Peyer's patch (tissue), 4 donors: Measurements from ENCODE around the gene TSPAN7. TPM values are rescaled to one million over a fixed set of nuclear protein-coding genes. Genes with fewer than 3 reads are reported as not detected.

ENCODE experiments used
- DNase-seq, 3 donors: peaks; one replicate each; pipeline ENCODE4 v3.0.0-alpha.2; 2017 to 2019
- H3K27ac ChIP-seq, 4 donors: fragments of 200-600 bp; sonication (generic); one replicate each; pipeline ENCODE4 v1.5.1; 2016 to 2019
- H3K27me3 ChIP-seq, 2 donors: fragments of 200-600 bp; sonication (generic); one replicate each; pipeline ENCODE4 v1.5.1; 2019
- H3K36me3 ChIP-seq, 3 donors: fragments of 200-600 bp; sonication (generic); one replicate each; pipeline ENCODE4 v1.5.1; 2016 to 2019
- H3K4me1 ChIP-seq, 4 donors: fragments of 200-600 bp; sonication (generic); one replicate each; pipeline ENCODE4 v1.5.1; 2016 to 2019
- H3K4me3 ChIP-seq, 4 donors: fragments of 200-600 bp; sonication (generic); 1 replicate in 3 of 4; 2 replicates in 1 of 4; pipeline ENCODE4 v1.5.1; 2016 to 2019; ENCODE audit warnings: mild to moderate bottlenecking in 1 of 4
- H3K9me3 ChIP-seq, 4 donors: fragments of 200-600 bp; sonication (generic); one replicate each; pipeline ENCODE4 v1.5.1; 2016 to 2019; ENCODE audit warnings: mild to moderate bottlenecking in 1 of 4
- POLR2A ChIP-seq, 2 donors: fragments of 450-650 bp; IDR thresholded peaks; one replicate each; pipeline ENCODE4 v1.5.1; 2017; ENCODE audit warnings: antibody characterized with exemption in 2 of 2, mild to moderate bottlenecking in 2 of 2, moderate library complexity in 2 of 2
- total RNA-seq, 4 donors: library from RNA; depleted of rRNA; stranded (reverse); fragments of >200 nt; gene quantifications; one replicate each; pipeline ENCODE4 v1.1.0, GENCODE V29; 2016
- TF ChIP-seq, protein P1 (sequence below), 6 experiments: fragments of 450-650 bp in 4 of 6; fragments of 200-600 bp in 2 of 6; sonication (generic) in 1 of 6; IDR thresholded peaks; one replicate each; pipeline ENCODE4 v1.5.1; 2017 to 2019; ENCODE audit warnings: antibody characterized with exemption in 6 of 6, mild to moderate bottlenecking in 3 of 6, moderate library complexity in 1 of 6

The TSPAN7 gene
- total RNA-seq, 4 donors from 2014 or later: 13.2 to 74.8 (median 44.1) TPM

DNA sequence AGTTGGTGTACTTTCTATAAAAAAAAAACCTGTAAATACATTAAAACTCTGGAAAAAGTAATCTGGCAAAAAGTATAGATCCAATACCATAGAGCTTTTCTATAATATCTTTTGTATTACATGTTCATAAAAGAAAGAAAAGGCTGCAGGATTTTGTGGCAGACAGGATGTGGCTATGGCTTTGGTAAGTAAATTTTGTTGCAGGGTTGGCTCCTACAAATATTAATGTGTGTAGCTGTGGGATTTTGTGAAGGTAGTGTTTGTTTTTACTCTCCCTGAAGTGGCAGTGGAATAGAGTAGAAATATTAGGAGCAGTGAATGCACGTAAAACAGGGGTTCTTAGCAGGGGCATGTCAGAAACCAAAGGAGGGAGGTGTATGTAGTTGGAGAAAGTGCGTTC lies 84.8 kb downstream of the TSPAN7 start:
- H3K9me3 ChIP-seq: no peaks in the 10 kb centered on the region
- no peak for DNase-seq
- H3K27me3 ChIP-seq: no peaks in the 10 kb centered on the region
- H3K4me1 ChIP-seq: no peaks in the 10 kb centered on the region
- TF ChIP-seq, protein P1, sequence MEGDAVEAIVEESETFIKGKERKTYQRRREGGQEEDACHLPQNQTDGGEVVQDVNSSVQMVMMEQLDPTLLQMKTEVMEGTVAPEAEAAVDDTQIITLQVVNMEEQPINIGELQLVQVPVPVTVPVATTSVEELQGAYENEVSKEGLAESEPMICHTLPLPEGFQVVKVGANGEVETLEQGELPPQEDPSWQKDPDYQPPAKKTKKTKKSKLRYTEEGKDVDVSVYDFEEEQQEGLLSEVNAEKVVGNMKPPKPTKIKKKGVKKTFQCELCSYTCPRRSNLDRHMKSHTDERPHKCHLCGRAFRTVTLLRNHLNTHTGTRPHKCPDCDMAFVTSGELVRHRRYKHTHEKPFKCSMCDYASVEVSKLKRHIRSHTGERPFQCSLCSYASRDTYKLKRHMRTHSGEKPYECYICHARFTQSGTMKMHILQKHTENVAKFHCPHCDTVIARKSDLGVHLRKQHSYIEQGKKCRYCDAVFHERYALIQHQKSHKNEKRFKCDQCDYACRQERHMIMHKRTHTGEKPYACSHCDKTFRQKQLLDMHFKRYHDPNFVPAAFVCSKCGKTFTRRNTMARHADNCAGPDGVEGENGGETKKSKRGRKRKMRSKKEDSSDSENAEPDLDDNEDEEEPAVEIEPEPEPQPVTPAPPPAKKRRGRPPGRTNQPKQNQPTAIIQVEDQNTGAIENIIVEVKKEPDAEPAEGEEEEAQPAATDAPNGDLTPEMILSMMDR (IDR thresholded peaks at IDR 0.05): no peak
- TF ChIP-seq POLR2A (IDR thresholded peaks at IDR 0.05): no peak
- H3K36me3 ChIP-seq: no peaks in the 10 kb centered on the region
- H3K4me3 ChIP-seq: no peak overlapping the region
- no peak overlapping the region for H3K27ac ChIP-seq

DNA sequence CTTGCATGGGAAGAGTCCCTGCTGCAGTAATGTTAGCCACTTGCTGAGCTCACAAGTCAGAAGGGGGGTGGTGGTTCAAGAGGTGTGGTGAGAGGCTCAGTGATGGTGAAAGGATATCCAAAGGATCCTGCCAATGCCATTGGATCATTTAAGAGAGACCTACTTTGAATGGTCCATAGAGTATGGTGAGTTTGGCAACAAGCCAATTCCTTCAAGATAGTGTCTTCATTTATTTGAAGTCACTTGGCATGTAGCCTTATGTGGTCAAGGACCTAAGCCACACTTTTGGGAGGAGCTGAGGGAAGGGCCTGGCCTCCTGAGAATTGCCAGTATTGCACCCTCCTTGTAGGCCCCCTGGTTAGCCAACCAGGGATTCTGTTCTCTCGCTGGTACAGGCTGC lies 87.9 kb downstream of the TSPAN7 start:
- TF ChIP-seq, protein P1 (IDR thresholded peaks at IDR 0.05): no peak
- TF ChIP-seq POLR2A (IDR thresholded peaks at IDR 0.05): no peak
- Histone ChIP-seq H3K9me3 (no peaks in the 10 kb centered on the region), H3K27me3 (no peaks in the 10 kb centered on the region), H3K4me1 (no peaks in the 10 kb centered on the region), H3K27ac (no peak overlapping the region), H3K4me3 (no peak overlapping the region), H3K36me3 (no peaks in the 10 kb centered on the region)
- no peak for DNase-seq

DNA sequence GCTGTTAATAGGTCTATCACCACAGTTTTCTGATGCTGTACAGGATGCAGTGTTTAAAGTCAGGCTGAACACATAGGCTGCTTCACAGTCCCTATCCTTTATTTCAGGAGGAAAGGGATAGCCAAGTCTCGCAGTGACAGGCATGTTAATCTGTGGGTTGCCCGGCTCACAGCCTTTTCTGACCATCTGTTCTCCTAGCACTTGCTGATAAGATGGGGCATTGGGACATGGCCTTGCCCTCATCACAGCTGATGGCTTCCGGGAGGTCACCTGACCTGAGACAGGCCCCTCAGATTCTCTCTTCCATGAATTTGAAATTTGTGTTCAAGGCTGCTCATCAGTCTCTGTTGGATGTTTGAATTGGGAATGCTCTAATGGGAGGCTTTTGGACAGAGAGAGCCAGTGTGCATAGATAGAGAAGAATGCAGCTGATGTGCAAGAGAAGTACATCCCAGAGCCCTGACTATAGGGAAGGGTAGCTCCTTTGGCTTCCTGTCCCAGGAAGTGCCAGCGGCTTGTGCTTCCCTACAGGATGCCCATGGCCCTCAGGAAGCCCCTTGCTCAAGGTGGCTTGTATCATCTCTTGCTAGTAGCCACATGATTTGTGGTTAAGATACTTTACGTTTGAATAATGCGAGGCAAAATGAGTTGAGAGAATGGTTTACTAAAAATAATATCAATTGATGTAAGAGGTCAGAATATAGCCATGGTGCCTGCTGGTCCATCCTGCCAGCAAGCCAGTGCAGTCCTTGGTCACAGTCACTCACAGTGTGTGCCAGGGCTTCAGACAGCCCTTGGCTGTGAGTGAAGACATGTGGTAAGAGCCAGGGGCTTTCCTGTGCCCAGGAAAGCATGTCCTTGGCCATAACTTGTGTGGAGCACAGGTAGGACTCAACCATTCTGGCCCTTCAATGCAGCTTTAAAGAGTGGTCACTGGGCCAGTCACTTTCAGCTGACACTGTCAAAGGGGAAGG lies 88.6 kb downstream of the TSPAN7 start:
- no peak overlapping the region for H3K27ac ChIP-seq
- no peak overlapping the region for H3K4me3 ChIP-seq
- no peak for TF ChIP-seq POLR2A (IDR thresholded peaks at IDR 0.05)
- TF ChIP-seq, protein P1 (IDR thresholded peaks at IDR 0.05): no peak
- H3K27me3 ChIP-seq: no peaks in the 10 kb centered on the region
- no peaks in the 10 kb centered on the region for H3K9me3 ChIP-seq
- no peaks in the 10 kb centered on the region for H3K4me1 ChIP-seq
- no peak for DNase-seq
- no peaks in the 10 kb centered on the region for H3K36me3 ChIP-seq

DNA sequence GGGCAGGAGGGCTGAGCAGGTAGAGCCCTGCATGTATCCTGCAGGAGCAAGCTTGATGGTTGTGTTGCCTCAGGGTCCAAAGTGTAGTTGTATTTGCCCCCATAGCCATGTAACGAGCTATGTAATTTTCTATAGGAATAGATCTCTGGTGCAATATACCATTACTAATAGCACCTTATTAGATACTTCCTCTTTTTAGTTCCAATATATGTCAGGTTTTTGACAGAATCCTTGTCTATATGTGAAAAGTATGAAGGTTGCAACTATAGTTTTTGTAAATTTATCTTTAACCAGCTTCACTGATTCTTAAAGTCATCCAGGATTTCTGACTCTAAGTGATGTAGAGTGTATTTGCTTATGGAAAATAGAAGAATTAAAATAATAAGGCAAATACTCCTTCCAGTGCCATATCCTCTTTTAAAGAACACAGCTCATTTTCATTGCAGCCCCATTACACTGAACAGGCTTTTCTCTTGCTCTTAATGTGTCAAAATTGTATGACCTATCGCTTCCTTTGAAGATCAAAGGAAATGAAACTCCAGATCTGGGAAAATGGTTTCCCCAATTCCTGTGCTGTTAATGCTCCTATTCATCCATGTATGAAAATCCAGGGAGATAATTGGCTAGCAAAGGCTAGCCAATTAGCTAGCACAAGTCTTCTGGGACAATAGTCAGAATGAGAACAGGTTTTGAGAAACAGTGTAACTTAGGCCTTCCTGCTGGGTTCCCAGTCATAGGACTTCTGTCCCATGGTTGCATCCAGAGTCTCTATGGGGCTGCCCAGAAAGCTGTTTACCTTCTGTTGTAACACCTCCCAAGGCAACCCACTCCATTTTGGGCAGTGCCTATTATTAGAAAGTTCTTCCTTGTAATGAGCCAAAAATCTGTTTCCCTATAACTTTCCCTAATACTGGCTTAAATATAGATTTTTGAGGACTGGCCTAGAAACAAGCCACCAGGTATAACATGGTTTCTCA lies 90.6 kb downstream of the TSPAN7 start:
- TF ChIP-seq, protein P1 (IDR thresholded peaks at IDR 0.05): no peak
- TF ChIP-seq POLR2A (IDR thresholded peaks at IDR 0.05): no peak
- Histone ChIP-seq H3K9me3 (no peaks in the 10 kb centered on the region), H3K27ac (no peak overlapping the region)

DNA sequence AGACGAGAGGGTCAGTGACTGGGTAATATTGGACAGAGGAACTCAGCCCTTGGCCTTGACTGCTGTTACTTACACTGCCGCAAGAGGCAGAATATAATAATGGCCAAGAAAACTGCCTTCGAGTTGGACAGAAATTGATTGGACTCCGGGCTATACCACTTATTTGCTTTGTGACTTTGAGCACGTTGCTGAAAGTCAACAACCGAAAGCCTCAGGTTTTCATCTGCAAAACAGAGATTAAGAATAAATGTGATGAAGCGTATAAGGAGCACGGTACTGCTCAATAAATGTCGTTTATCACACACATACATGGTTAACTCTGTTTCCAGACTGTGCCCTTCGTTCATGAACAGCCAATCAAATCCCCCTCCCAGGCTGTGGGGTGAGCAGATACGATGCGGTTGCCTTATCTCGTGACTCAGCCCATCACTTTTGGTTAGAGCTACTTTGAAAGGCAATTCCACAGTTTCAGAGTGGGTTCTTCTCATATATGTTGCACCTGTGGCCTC lies 91.6 kb downstream of the TSPAN7 start:
- H3K36me3 ChIP-seq: no peaks in the 10 kb centered on the region
- H3K4me1 ChIP-seq: no peaks in the 10 kb centered on the region
- DNase-seq: no peak
- H3K27me3 ChIP-seq: no peaks in the 10 kb centered on the region
- H3K4me3 ChIP-seq: no peak overlapping the region
- no peaks in the 10 kb centered on the region for H3K9me3 ChIP-seq
- TF ChIP-seq, protein P1 (IDR thresholded peaks at IDR 0.05): no peak
- TF ChIP-seq POLR2A (IDR thresholded peaks at IDR 0.05): no peak
- H3K27ac ChIP-seq: no peak overlapping the region

More for the DNA sequence above, 90.6 kb downstream of the TSPAN7 start:
- Histone ChIP-seq H3K27me3 (no peaks in the 10 kb centered on the region), H3K4me1 (no peaks in the 10 kb centered on the region), H3K36me3 (no peaks in the 10 kb centered on the region), H3K4me3 (no peak overlapping the region)
- DNase-seq: no peak
